ENCODE data around the gene RMDN3. TPM values are rescaled to one million over a fixed set of nuclear protein-coding genes. Genes with fewer than 3 reads are reported as not detected.
A peak's percentile ranks its signal among the peaks of the same experiment; 100 is the strongest.

Gene RMDN3
- total and polyA plus RNA-seq, 2 of the 13 experiments (the other 11 are each of a cell fraction or from before 2014, with no cell fraction given) = 16.8 to 19.5 TPM

GRCh38 chr15:40694688-40695468 lies 60.2 kb downstream of the RMDN3 start, which contains the start of gene RAD51 (continued):
- TF ChIP-seq BATF2 (CRISPR knock-in tag; IDR thresholded peaks at IDR 0.05) (no peak; the same call in 1 of the 2 replicates), ZFAT (CRISPR knock-in tag; conservative IDR thresholded peaks at IDR 0.05) (0 out of 2 replicates have a peak, but pooled peaks have one; percentile 39), BCL3 (CRISPR knock-in tag; IDR thresholded peaks at IDR 0.05) (peak; percentile 86), IKZF1 (IDR thresholded peaks at IDR 0.05) (no peak), NR2F2 (IDR thresholded peaks at IDR 0.05; ENCODE audit: borderline replicate concordance, low read depth) (no peak), ZNF383 (CRISPR knock-in tag; IDR thresholded peaks at IDR 0.05; ENCODE audit: borderline replicate concordance) (no peak), ZNF605 (CRISPR knock-in tag; IDR thresholded peaks at IDR 0.05) (peak; percentile 66; the same call in 1 of the 2 replicates), BCL6 (CRISPR knock-in tag; IDR thresholded peaks at IDR 0.05) (no peak; the same call in 1 of the 2 replicates), FOSL1 (CRISPR knock-in tag; IDR thresholded peaks at IDR 0.05; ENCODE audit: borderline replicate concordance) (no peak), FOXO4 (CRISPR knock-in tag; conservative IDR thresholded peaks at IDR 0.05) (0 out of 2 replicates have a peak, but pooled peaks have one; percentile 82), ZBTB25 (CRISPR knock-in tag; IDR thresholded peaks at IDR 0.05) (0 out of 2 replicates have a peak, but pooled peaks have one; percentile 44), EP300 (IDR thresholded peaks at IDR 0.05; ENCODE audit: low read depth in 2 of 2, low read length in 2 of 2) (no peak), EP300 (CRISPR knock-in tag; IDR thresholded peaks at IDR 0.05; ENCODE audit: borderline replicate concordance) (no peak; the same call in 1 of the 2 replicates), KDM1A (CRISPR knock-in tag; IDR thresholded peaks at IDR 0.05) (no peak), HOXA5 (CRISPR knock-in tag; IDR thresholded peaks at IDR 0.05) (peak; percentile 77; the same call in 1 of the 2 replicates), STAT5B (CRISPR knock-in tag; IDR thresholded peaks at IDR 0.05) (no peak), ZNF790 (CRISPR knock-in tag; IDR thresholded peaks at IDR 0.05; ENCODE audit: borderline replicate concordance) (0 out of 2 replicates have a peak, but pooled peaks have one; percentile 13), LRRFIP1 (CRISPR knock-in tag; conservative IDR thresholded peaks at IDR 0.05) (no peak), KDM6A (CRISPR knock-in tag; IDR thresholded peaks at IDR 0.05; ENCODE audit: low read depth) (no peak), ZNF235 (CRISPR knock-in tag; IDR thresholded peaks at IDR 0.05; ENCODE audit: borderline replicate concordance) (no peak), PHF5A (CRISPR knock-in tag; IDR thresholded peaks at IDR 0.05; ENCODE audit: low read depth, unreplicated experiment) (no peak)

Measured in HepG2 (cell line).